ENCODE results near the gene CEACAM3.

The CEACAM3 gene

DNA sequence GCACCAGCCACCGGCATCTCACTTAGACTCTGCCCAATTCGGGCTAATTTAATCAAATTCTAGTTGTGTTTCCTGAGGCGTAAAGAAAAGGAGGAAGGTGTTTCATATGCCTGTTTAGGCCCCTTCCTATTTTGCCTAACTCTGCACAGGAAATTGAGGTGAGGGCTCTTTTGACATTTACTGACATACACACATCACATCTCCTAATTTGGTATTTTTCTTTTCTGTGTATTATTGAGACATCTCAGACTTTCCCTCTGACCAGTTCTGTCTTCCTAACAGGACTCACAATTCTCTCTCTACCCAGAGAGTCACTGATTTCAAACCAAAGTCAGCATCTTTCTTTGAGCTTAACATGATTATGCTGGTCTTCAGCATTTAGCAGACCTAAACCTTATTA is 7.9 kb downstream of the CEACAM3 start:
- TF ChIP-seq, protein P1, sequence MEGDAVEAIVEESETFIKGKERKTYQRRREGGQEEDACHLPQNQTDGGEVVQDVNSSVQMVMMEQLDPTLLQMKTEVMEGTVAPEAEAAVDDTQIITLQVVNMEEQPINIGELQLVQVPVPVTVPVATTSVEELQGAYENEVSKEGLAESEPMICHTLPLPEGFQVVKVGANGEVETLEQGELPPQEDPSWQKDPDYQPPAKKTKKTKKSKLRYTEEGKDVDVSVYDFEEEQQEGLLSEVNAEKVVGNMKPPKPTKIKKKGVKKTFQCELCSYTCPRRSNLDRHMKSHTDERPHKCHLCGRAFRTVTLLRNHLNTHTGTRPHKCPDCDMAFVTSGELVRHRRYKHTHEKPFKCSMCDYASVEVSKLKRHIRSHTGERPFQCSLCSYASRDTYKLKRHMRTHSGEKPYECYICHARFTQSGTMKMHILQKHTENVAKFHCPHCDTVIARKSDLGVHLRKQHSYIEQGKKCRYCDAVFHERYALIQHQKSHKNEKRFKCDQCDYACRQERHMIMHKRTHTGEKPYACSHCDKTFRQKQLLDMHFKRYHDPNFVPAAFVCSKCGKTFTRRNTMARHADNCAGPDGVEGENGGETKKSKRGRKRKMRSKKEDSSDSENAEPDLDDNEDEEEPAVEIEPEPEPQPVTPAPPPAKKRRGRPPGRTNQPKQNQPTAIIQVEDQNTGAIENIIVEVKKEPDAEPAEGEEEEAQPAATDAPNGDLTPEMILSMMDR (IDR thresholded peaks at IDR 0.05; ENCODE audit: low read depth, low read length), result no peak
- H3K4me3 ChIP-seq (replicated peaks in 1 of 2; ENCODE audit: low read depth in 2 of 2, low read length in 2 of 2), result no peak overlapping the region
- no peak for DNase-seq (ENCODE audit: low read depth in 2 of 2)

DNA sequence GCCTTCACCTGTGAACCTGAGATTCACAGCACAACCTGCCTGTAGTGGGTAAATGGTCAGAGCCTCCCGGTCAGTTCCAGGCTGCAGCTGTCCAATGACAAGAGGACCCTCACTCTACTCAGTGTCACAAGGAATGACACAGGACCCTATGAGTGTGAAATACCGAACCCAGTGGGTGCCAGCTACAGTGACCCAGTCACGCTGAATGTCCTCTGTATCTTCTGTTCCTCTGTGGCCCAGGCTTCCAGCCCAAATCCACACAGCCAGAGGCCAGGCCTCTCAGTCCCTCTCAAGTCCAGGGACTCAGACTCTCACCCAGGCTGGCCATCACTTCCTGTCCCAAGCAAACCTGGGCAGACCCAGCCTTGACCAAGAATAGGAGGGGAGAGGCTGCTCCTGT is 10.8 kb downstream of the CEACAM3 start:
- no peak overlapping the region for H3K4me3 ChIP-seq (replicated peaks in 1 of 2; ENCODE audit: low read depth in 2 of 2, low read length in 2 of 2)
- no peak for DNase-seq (ENCODE audit: low read depth in 2 of 2)
- TF ChIP-seq, protein P1 (IDR thresholded peaks at IDR 0.05; ENCODE audit: low read depth, low read length), result no peak

DNA sequence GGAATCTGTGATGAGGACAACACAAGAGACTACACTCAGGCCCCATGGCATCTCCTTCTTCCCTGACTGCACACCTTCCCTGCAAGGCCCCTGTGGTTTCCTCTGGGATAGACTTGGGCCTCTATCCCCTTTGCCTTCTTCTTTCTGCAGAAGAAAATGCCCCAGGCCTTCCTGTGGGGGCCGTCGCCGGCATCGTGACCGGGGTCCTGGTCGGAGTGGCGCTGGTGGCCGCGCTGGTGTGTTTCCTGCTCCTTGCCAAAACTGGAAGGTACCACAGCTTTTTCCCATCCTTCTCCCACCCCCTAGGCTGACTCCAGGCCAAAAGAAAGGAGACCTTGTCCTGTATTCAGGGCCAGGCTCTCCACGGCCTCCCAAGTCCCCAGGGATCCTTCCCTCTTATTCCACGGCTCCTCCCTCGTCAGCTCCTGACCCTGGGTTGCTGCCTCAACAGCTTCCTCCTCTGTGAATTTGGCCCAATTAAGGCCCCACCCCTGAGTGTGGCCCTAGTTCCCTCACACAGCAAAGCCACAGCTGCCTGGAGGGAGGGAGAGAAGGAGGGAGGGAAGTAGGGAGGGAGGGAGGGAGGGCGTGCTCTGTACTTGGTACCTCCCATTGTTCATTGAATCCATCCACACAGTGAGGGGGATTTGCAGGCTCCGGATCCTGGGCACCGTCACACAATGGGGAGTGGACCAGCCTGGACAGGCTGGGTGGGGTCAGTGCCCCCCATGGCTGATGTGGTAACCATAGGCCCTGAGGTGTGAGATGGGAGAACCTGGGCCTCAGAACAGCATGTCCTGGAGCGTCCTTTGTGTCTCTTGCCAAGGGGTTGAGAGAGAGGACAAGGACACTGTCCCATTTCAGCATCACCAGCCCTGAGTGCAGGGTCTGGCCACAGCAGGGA is 12.5 kb downstream of the CEACAM3 start:
- DNase-seq (ENCODE audit: low read depth in 2 of 2), result no peak
- H3K4me3 ChIP-seq (replicated peaks in 1 of 2; ENCODE audit: low read depth in 2 of 2, low read length in 2 of 2), result no peak overlapping the region
- TF ChIP-seq, protein P1 (IDR thresholded peaks at IDR 0.05; ENCODE audit: low read depth, low read length), result no peak

DNA sequence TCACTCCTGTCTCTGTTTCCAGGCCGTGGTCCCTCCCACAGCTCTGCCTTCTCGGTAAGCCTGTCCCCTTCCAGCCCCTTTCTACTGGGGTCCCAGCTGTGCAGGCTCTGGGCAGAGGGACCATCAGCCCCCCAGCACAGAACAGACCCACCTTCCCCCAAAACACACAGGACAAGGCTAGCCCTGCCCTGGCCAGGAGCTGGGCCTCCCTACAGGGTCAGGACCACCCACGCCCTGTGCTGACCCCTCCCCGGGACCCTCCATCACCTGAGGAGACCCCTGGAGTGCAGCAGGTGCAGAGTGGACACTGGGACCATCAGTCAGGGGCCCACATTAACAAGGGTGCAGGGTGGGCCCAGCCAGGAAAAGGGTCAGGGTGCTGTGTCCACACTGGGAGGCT is 13.9 kb downstream of the CEACAM3 start:
- H3K4me3 ChIP-seq (replicated peaks in 1 of 2; ENCODE audit: low read depth in 2 of 2, low read length in 2 of 2), result no peak overlapping the region
- TF ChIP-seq, protein P1 (IDR thresholded peaks at IDR 0.05; ENCODE audit: low read depth, low read length), result no peak
- no peak for DNase-seq (ENCODE audit: low read depth in 2 of 2)

DNA sequence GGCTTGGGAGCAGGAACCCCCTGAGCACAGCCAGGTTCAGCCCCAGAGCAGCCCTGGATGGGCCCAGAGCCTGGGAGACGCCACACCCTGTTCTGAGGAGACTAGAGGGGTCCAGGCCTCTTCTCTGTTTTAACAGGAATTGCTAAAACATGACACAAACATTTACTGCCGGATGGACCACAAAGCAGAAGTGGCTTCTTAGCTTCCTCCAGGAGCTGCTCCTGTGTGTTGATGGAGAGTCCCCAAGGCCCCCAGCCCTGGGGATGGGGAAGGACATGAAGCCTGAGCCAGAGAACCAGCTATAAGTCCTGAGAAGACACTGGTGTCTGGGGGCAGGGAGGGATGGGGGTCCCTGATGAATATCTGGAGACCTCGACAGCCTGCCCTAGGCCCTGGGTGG is 14.6 kb downstream of the CEACAM3 start:
- TF ChIP-seq, protein P1 (IDR thresholded peaks at IDR 0.05; ENCODE audit: low read depth, low read length), result no peak
- no peak overlapping the region for H3K4me3 ChIP-seq (replicated peaks in 1 of 2; ENCODE audit: low read depth in 2 of 2, low read length in 2 of 2)
- DNase-seq (ENCODE audit: low read depth in 2 of 2), result no peak

DNA sequence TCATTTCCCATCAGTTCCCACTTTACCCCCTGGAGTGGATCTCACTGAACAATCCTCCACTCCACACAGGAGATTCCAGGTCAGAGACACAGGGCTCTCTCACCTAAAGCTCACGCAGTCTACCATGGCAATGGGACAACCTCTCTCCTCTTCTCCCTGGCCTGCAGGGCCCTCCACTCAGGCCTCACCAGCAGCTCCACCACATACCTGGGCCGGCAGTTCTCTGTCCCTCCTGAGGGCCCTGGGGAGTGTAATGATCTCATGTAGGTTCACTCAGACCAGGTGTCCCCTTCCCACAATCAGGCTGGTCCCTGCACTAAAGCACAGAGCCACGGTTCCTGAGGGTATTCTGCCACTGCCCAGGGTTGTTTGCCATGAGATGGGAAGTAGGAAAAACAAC is 15.6 kb downstream of the CEACAM3 start:
- no peak for DNase-seq (ENCODE audit: low read depth in 2 of 2)
- TF ChIP-seq, protein P1 (IDR thresholded peaks at IDR 0.05; ENCODE audit: low read depth, low read length), result no peak
- no peak overlapping the region for H3K4me3 ChIP-seq (replicated peaks in 1 of 2; ENCODE audit: low read depth in 2 of 2, low read length in 2 of 2)

Data from cardiac fibroblast (primary cell).